HG03354 (cell line): ENCODE results near the gene LAMP2.
A peak's percentile ranks its signal among the peaks of the same experiment; 100 is the strongest.

Experiments used
- ATAC-seq: cut with Tn5 transposase; IDR thresholded peaks from one replicate; pipeline ENCODE4 v1.9.1; 2021; ENCODE audit warnings: mild to moderate bottlenecking; ENCODE audit not compliant: unreplicated experiment, poor library complexity, severe bottlenecking

The LAMP2 gene

DNA sequence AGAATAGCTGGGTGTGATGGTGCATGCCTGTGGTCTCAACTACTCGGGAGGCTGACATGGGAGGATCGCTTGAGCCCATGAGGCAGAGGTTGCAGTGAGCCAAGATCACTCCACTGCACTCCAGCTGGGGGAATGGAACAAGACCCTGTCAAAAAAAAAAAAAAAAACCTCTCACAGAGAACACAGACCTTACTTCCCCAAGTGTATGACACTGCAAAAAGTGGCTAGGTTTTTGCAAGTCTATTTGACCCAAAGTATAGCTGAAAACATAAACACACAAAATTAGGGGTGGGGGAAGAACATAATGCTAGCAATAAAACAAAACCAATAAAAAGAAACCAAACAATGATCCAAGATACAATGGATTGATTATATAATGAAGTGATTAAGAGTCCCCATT is 6.7 kb downstream of the LAMP2 start:
- ATAC-seq: no peak

DNA sequence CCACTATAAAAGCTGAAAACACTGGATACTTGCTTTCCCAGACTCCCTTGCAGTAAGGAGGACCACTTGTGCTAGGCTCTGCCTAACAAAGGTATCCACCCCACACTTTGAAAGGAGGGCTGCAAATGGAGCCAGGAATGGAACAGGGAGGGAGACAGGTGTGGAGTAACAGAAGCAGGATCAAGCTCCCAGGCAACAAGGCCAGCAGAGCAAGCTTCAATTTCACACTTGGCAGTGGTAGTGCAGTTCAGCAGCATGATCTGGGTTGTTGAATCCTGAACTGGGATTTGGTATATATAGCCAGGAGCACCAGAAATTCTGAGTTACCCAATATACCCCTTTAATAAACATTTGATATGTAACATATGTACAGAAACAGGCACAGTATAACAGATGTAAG is 9.8 kb downstream of the LAMP2 start:
- ATAC-seq: no peak

DNA sequence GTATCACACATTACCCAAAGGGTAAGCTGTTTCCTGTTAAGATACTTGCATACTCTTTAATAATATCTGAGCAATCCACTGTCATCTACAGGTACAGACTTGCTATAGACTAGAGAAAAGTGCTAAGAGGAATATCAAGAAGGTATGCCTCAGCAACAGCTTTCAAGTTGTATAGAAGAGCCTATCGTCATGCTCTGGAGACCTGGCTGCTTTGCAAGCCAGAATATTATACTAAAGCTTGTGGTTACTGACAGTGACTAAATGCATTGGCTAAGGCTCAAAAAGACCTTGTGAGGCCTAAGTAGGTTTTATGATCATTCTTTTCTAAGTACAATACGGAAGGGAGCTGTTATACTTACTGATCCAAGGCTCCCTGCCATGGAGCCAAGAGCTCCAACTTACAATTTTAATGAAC is 11.3 kb downstream of the LAMP2 start:
- ATAC-seq: peak; percentile 91

DNA sequence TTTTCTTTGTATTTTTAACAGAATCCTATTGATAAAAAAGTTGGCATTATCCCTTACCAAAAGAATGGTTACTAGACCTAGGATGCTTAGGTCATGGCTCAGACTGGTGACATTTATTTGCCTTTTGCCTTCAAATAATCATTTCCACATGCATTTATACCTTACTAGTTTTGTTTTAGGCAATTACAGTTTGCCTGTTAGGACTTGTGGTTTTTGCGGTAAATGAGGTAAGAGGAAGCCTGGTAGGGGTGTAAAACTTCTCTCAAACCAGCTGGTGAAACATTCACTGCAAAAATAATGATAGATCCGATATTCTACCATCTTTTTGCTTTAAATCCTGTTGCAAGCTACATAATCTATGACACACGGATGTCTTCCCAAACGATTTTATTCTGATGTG is 12.1 kb downstream of the LAMP2 start:
- no peak for ATAC-seq

DNA sequence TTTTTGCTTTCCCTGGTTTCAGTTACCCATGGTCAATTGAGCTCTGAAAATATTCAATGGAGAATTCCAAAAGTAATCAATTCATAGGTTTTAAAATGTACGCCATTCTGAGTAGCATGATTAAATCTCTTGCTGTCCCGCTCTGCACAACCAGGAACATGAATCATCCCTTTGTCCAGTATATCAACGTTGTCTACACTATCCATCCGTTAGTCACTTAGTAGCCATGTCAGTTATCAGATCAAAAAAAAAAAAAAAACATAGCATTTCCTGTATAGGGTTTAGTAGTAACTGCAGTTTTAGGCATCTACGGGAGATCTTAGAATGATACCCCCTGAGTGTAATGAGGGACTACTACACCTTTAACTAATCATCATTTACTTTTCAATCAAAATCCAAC is 15.1 kb downstream of the LAMP2 start:
- ATAC-seq: no peak

DNA sequence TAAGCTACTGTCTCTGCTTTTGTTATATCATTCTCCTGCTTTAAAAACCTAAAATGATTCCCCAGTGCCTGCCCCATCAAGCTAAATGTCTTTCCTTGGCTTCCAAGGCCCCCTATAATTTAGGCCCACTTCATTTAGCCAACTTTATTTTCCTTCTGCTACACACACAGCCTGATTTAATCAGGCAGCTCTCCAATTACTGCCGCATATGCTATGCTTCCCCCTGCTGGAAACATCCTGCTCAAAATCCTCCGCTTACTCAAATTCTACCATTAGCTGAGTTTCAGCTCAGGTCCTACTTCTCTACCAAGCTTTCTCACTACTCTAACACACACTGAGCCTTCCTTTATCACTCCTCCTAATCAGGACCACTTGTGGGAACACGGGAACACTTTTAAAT is 17.0 kb downstream of the LAMP2 start:
- peak; percentile 43 for ATAC-seq

DNA sequence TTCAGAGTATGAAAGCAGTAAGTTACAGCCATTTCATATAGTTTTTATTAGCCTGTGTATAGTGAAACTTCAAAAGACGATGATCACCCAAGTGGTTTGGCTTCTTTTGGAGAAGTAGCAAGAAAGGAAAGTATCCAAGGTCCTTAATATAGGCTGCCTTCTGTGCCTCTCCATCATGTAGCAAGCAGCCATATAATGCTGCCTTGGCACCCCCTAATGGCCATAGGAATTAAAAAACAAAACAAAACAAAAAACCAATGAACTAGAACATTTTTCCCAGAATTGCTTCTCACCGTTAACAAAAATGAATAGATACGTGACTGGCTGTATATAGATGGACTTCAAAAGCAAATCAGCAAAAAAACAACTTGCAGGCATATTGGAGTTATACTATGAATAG is 18.9 kb downstream of the LAMP2 start:
- no peak for ATAC-seq

DNA sequence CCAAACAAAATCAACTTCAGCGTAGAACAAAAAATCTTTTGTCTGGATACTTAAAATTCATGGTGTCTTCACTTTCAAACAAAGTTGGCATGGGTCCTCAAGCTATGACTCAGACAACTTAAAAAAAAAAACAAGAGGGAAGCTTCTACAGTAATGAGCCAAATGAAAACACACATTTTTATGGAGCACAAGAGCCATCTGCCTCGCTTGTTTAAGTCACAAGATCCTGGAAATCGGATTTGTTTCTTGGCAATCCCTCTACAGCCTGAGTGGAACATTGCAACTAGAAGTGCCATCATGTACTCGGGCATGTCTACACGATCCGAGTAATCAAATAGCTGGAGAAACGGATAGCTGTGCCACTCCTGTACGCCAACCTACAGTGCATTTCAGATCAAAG is 22.6 kb downstream of the LAMP2 start:
- ATAC-seq: no peak

DNA sequence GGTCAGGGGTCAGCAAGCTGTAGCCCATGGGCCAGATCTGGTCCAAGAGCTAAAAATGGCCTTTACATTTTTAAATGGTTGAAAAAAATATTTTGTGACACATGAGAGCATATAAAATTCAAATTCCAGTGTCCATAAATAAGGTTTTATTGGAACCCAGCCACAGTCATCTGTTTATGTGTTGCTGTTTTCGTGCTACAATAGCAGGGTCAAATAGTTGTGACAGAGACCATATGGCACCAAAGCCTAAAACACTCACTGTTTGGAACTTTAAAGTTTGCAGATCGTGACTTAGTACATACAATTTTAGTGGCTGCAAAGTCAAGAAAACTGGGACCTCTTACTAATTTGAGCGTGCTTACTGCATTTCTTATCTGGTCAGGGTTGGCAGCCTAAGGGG is 29.2 kb downstream of the LAMP2 start:
- ATAC-seq: no peak

DNA sequence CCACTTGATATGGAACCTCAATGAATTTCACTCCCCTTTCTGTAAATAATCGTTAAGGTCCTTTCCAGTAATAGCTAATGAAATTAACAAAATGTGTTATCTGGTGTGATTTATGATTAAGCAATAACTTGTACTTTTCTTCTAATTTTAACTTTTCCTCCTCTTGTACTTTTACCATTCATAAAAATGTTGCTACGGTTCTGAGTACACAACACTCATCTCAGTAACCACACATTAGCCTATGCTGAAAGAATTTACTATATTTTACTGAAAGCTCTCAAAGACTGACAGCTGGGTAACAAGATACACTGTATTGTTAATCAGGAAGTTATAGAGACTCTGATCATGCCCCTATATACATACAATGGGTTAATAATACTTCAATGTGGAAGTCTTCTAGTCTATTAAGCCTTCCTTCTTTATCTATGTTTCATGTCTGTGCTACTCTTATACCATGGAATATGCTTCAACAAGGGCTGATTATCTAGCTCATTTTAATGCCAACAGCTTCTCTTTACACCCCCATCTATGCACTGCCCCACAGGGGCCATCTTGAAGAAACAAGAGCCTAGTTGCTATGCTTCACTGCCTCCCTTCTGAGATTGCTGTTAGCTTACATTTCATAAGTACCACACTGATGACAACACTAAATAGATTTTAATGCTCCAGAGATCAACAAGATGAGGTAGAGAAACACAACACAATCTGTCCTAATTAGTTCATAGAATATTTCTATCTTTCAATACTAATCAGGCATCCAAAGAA is 39.1 kb downstream of the LAMP2 start:
- peak; percentile 84 for ATAC-seq

DNA sequence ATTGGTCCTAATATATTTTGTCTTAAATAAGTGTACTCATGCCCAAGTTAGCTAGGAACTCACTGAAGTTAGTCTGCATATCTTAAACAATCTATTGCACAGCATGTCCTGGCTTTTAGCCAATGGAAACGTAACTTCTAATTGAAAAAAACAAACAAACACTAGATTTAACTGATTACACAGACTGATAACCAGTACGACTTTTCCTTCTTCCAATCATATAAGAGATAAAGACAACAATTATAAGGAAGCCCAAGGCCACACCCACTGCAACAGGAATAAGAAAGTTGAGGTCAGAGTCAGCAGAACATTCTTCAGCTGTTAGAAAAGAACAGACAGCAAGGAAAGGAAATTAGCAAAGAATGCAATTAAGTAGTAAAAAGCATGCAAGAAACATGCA is 40.8 kb downstream of the LAMP2 start:
- ATAC-seq: no peak

DNA sequence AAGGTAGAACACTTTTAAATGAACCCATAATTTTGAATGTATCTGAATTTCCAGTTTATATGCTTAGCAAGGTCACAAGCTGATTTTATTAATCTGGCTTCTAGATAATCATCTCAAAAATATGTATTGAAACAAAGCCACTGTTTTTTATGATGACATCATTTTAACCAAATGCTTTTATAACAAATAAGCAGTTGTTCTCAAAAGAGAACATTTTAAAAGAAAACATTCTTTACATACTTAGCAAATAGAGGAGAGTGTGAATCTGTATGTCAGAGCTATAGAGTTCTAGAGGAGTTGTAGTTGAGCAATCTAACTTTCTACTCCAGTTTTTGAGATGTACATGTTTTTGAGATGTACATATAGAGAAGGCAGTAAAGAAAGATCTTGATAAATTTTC is 42.5 kb downstream of the LAMP2 start:
- ATAC-seq: no peak

DNA sequence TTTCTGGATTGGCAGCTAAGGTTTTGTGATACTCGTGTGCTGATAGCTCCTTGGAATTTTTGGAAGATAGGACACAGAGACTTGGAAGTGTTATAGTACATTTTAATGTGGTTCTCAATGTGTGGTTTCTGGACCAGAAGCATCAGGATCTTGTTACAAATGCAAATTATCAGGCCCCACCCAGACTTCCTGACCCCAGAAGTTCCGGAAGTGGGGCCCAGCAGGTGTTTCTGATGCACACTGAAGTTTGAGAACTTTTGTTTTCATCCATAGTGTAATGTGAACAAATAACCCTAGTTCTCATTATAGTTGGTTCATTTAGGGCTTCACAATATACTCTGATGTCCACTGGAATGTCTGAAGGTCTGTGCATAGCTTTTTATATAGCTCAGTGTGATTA is 49.6 kb downstream of the LAMP2 start:
- ATAC-seq: peak; percentile 84

DNA sequence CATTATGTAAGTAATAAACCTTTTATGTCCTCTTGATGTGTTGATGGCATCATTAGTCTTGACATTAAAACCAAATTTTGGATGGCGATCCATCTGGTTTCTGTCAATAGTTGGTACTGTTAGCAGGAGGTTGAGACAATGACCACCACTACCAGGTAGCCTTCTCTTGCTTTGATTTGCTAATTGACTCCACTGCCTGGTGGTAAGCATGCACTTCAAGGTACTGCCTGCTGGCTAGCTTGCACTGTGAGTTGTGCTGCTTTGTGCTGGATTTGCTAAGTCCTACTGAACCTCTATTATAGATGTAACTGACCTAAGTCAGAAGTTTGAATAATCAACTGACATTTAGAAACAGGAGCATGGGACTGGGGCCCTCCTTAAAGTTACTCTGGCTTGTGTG is 60.9 kb downstream of the LAMP2 start:
- ATAC-seq: no peak

DNA sequence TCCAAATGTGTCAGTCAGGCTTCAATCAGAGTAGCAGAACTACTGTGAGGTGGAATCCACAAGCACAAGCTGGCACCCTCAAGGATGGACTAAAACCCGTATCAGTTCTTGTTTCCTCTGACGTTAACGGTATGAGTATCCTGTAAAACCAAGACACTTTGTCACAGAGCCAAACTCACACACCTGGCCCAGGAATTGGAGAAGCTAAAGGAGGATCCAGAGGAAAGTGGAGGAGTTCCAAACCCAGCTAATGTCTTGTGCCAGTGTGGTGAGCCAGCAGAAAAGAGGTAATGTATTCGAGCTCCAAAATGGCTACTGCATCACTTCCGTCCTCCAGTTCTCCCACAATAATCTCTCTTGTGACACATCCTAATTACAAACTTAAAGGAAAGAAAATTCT is 62.5 kb downstream of the LAMP2 start:
- no peak for ATAC-seq

DNA sequence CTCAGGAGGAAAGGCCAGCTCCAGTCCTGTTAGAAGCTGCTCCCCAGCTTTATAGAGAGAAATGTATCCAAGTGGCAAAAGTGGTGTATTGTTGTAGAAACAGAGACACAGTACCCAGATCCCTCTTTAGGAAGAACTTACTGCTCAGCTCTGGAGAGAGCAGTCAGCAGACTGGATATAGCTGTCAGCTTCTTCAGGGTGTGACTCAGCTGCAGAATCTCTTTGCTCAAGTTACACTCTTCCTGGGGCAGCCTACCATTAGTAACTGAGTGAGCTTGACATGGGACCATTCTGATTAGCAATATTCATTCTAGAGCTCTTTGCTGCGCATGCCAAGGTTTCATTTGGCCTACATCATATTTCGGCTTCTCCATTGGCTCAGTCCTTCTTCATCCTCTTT is 66.7 kb downstream of the LAMP2 start:
- no peak for ATAC-seq

DNA sequence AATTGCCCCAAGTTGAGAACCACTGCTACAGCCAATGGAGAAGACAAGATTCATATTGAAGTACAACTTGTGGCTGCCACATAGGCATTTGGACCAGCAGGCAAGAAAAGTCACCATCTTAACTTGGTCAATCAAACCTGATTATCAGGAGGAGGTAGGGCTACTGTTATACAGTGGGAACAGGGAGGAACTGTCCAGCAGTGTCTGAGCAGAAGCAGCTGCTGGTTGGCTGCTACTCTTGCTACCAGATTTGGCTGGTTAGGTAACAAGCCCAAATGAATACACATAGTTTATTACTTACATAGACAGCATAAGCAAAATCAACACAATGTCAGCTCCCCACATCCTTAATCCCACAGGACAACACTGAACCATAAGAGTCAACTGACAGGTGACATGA is 67.8 kb downstream of the LAMP2 start:
- no peak for ATAC-seq

DNA sequence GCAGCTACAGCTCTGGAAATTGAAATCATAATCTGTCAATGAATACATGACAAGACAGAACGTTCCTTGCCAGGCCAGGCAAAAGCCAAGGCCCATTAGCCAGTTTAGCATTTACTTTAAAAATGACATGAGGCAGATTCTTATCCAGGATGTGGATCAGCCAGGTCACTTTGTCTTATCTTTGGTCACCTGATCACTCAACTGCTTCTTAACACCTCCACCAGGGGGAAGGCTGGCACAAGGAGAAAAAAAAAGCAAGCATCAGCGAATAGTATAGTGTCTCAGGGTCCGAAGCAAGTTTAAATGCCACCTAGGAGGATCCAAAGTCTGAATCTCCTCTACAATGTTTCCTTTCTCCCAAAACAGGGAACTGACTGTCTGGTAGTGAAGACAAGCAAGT is 88.4 kb downstream of the LAMP2 start:
- ATAC-seq: peak; percentile 94

DNA sequence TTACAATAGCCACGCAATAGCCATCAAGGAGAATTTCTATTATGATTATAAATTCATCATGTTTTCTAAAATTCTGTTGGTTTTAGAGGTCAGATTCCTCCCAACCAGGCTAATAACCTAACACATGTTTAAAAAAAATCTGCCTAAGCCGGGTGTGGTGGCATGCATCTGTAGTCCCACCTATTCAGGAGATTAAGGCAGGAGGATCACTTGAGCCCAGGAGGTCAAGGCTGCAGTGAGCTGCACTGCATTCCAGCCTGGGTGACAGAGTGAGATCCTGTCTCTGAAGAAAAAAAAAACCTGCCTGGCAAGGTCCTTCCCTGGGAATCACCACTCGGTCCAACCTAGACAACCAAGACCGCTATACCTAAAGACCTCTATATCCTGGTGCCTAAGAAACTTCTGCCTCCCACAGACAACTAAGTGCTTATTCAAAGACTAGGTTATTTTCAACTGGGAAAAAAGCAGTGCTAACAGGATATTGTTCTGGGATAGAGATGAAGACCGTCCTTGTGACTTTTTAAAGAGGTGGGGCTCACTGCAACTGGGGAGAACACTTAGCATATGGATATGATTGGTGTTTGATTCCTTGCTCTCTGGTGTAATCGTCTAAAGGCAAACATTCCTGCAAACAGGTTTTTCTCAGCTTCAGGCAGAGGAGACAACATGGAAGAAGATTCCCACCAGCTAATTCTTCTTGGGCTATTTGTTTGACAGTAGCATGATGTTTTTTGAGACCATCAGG is 89.0 kb downstream of the LAMP2 start:
- ATAC-seq: no peak

DNA sequence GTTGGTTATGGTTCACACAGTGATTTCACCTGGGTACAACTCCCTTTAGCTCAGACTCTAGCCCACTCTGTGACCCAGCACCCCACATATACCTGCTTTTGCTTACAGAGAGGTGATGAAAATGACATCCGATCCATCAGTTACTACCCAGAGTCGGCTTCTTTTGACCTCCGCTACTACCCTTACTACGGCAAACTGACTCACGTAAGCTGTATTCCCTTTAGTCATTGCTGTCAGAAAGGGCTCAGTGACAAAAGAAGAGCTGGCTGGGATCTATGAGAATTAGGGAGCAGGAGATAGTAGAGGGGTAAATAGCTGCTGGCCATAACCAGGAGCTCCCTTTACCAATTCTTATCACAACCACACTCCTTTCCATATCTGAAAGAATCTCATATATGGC is 90.5 kb downstream of the LAMP2 start:
- no peak for ATAC-seq
